Fibroblast of the aortic adventitia (primary cell): ENCODE data around the gene ARMH4. TPM values are rescaled to one million over a fixed set of nuclear protein-coding genes. Genes with fewer than 3 reads are reported as not detected.
A peak's percentile ranks its signal among the peaks of the same experiment; 100 is the strongest.

Experiments used
- DNase-seq: peaks from one replicate; pipeline ENCODE4 v3.0.0-alpha.2; 2010; ENCODE audit warnings: low read depth
- H3K4me3 ChIP-seq: 2 replicates; pipeline ENCODE4 v1.5.1; 2011; ENCODE audit warnings: low read depth, mild to moderate bottlenecking, control low read depth, low read length, moderate library complexity
- CTCF ChIP-seq: IDR thresholded peaks from 2 replicates; pipeline ENCODE4 v1.5.1; 2011; ENCODE audit warnings: mild to moderate bottlenecking, low read length, control low read depth, inconsistent platforms; ENCODE audit not compliant: insufficient read depth
- total RNA-seq: library from RNA; depleted of rRNA; stranded (reverse); fragments of >200 nt; gene quantifications from 2 replicates; pipeline ENCODE4 v1.2.3, GENCODE V29; 2012; ENCODE audit warnings: low replicate concordance

Gene ARMH4
- total RNA-seq, 1 donor, result 4.2 TPM

GRCh38 chr14:58196198-58196597 is 44.2 kb upstream of the ARMH4 start:
- H3K4me3 ChIP-seq, result no peak overlapping the region
- no peak for TF ChIP-seq CTCF
- no peak for DNase-seq

GRCh38 chr14:58193542-58193941 is 41.5 kb upstream of the ARMH4 start:
- no peak overlapping the region for H3K4me3 ChIP-seq
- no peak for DNase-seq
- no peak for TF ChIP-seq CTCF

- DNase-seq, result no peak
- TF ChIP-seq CTCF, result no peak
- H3K4me3 ChIP-seq, result no peak overlapping the region
Measured at GRCh38 chr14:58191763-58192601, 40.0 kb upstream of the ARMH4 start.

- H3K4me3 ChIP-seq, result no peak overlapping the region
- no peak for DNase-seq
- no peak for TF ChIP-seq CTCF
Measured at GRCh38 chr14:58189176-58189575, 37.2 kb upstream of the ARMH4 start.

- TF ChIP-seq CTCF, result no peak
- DNase-seq, result no peak
- H3K4me3 ChIP-seq, result no peak overlapping the region
Measured at GRCh38 chr14:58177125-58177524, 25.1 kb upstream of the ARMH4 start.

- peak overlapping the region; percentile 28 for H3K4me3 ChIP-seq
- DNase-seq, result peak; percentile 71
- no peak for TF ChIP-seq CTCF
Measured at GRCh38 chr14:58171090-58171489, 19.1 kb upstream of the ARMH4 start.

- no peak overlapping the region for H3K4me3 ChIP-seq
- TF ChIP-seq CTCF, result no peak
- DNase-seq, result no peak
Measured at GRCh38 chr14:58167891-58168290, 15.9 kb upstream of the ARMH4 start.
